Posterior cingulate gyrus (tissue), 11 donors: ENCODE data around the gene PLCD1.
"Not testable (repeated sequence)": the region's sequence is repeated elsewhere in the genome, so short reads cannot be mapped to it uniquely, and the experiment has no call there.

Experiments
- DNase-seq, 10 donors: peaks; one replicate each; pipeline versions ENCODE4 v3.0.0 to v3.0.0-alpha.2; 2020 to 2021; ENCODE audit warnings: mixed read lengths in 3 of 10
- intact Hi-C: fragments of 100-400 bp; cut with DNase I; formaldehyde crosslinking; loops from one replicate; pipeline ENCODE4 v1.15.1; 2023

The PLCD1 gene

DNA sequence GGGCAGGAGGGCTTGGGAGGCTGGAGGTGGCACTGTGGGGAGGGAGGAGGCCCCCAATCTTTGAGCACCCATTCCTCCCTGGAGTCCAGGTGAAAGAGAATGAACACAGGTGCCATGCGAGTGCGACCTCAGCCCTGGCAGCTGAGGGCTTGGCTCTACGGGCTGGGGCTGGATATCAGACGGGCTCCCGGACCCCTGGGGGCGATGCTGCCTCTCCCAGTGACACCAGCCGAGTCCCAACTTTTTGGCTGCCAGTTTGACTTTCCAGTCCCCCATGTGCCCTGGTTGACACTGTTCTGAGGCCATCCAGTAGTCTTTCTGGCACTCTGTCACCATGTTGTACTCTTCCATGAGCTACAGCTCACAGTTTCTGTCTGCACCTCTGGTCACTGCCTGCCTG is 37.6 kb downstream of the PLCD1 start:
- DNase-seq: peak in 2 of 10 donors; percentile 52 to 66
- intact Hi-C loops: no loop called here

DNA sequence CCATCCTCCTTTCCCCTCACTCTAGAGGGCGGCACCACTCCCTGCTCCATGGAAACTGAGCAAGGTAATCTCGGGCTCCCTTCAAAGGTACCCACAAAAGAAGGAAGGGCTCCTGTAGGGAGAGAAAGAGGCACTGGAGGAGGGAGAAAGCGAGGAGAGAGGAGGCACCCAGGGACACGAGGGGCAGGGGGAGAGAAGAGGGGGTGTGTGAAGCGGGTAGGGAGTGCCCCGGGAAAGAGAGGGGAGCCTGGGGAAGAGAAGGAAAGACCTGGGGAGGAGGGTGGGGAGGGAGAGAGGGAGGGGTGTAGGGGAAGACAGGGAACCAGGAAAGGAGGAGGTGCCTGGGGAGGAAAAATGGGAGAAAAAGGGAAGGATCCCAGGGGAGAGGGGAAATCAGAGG is 38.3 kb downstream of the PLCD1 start:
- DNase-seq: peak in 1 of 10 donors; percentile 26
- intact Hi-C loops: no loop called here

DNA sequence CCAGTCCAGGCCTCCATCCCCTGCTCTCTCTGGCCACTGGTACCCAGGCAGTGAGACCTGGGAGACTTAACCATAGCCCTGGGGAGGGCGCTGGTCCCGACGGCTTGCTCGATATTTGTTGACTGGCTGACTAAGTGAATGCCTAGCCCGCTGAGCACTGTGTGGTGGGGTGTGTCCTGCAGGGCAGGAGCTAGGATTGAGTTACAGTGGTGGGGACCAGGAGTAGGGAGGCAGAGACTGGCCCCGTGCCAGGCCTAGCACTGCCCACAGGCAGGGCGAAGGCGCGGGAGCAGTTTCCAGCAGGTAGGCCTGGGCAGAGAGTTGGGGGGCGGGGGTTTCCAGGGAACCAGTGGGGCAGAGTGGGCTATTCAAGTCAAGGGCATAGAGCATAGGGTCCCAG is 38.9 kb downstream of the PLCD1 start, which contains the start of gene VILL:
VILL (plus strand) TSS at position 260 of the 400 bp plus-strand sequence. CDS start 2,887 bp downstream, outside the sequence.
- DNase-seq: peak in 1 of 10 donors; percentile 72
- intact Hi-C loops: no loop called here

- intact Hi-C loops: no loop called here
- peak in 2 of 10 donors; percentile 36 to 55 for DNase-seq
These were observed 39.5 kb downstream of the PLCD1 start for GRCh38 chr3:37989821-37990480.

GRCh38 chr3:37988931-37989525 is 40.4 kb downstream of the PLCD1 start:
- intact Hi-C loops: no loop called here

GRCh38 chr3:37988376-37988775 is 41.1 kb downstream of the PLCD1 start:
- intact Hi-C loops: not testable (repeated sequence)
- peak in 1 of 10 donors; percentile 59 for DNase-seq

More at GRCh38 chr3:37988931-37989525, 40.4 kb downstream of the PLCD1 start:
- DNase-seq: peak in 2 of 10 donors; percentile 54 to 60

GRCh38 chr3:37987751-37988179 is 41.7 kb downstream of the PLCD1 start:
- peak in 1 of 10 donors; percentile 65 for DNase-seq
- intact Hi-C loops: no loop called here

GRCh38 chr3:37987315-37987697 is 42.1 kb downstream of the PLCD1 start:
- intact Hi-C loops: no loop called here
- DNase-seq: peak in 1 of 10 donors; percentile 62

DNA sequence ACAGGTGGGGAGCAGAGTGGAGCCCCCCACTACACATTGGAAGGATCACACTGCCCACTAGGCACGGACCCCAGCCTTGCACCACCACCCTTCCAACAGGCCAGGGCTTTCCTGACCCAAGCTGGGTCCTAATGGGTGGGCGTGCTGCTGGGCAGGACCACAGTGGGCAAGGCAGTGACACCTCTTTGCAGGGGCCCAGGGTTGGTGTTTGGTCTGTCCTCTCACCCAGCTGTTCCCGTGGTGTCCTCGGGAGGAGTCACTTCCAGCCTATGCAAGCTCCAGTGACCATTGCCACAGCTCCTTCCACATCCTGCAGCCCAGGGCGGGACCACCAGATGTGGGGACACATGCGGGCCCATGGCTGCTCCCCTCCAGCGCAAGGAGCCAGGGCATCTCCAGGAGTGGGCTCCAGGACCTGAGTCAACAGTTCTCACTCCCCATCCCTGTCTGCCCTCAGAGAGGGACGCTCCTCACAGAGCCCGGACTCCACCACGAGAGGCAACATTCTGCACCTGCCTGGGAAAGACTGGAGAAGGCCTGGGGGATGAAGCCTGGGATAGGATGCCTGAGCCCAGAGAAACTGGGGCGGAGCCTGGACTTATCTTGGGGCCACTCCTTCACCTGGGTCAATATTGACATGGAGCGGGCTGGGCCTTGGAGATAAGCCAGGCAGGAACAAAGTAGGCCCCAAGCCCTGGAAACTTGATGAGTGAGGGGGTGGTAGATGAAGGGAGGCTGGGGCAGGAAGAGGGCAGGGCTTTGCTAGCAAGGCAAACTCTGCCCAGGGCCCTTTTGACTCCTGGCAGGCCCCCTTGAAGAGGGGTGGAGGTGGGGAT is 42.7 kb downstream of the PLCD1 start:
- DNase-seq: peak in 1 of 10 donors; percentile 62
- intact Hi-C loops: no loop called here

- intact Hi-C loops: no loop called here
- peak in 5 of 10 donors; percentile 56 to 92 (median 80) for DNase-seq
These were observed 43.7 kb downstream of the PLCD1 start for GRCh38 chr3:37985637-37986320.

DNA sequence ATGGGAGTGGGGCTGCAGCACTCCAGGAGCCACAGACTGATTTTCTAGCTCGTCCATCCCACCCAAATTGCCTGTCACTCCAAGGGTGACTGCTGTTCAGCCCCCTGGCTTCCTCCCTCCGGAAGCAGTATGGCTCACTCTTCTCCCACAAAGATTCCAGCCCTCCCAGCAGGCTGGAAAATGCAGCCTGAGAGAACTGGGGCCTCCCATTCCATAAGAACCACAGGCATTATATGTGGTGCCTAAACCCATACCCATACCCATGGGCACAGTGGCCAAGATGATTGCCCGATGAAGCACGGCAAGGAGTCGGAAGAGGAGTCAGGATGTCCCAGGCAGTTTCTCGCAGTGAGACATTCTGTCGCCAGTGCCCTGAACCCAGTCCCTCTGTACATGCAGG is 44.8 kb downstream of the PLCD1 start:
- intact Hi-C loops: no loop called here
- no peak for DNase-seq

GRCh38 chr3:37984051-37984450 is 45.4 kb downstream of the PLCD1 start:
- peak in 1 of 10 donors; percentile 22 for DNase-seq
- intact Hi-C loops: no loop called here

GRCh38 chr3:37982331-37982730 is 47.1 kb downstream of the PLCD1 start:
- DNase-seq: no peak
- intact Hi-C loops: no loop called here

DNA sequence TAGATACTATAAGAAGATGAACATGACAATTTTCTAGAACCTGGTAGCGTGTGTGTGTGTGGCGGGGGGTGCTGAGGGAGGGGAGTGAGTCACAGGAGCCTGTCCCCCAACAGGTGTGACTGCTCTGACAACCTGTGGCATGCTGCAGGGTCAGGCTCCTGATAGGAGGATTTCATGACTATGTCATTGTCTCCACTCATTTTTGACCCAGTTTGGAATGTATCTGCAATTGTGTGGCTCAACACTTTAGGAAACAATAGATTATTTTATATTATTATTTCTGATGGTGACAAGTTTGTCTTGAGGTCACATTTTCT is 48.1 kb downstream of the PLCD1 start:
- intact Hi-C loops: no loop called here
- no peak for DNase-seq

GRCh38 chr3:37980462-37981347 is 48.7 kb downstream of the PLCD1 start:
- intact Hi-C loops: no loop called here
- peak in 1 of 10 donors; percentile 69 for DNase-seq

GRCh38 chr3:37979541-37980461 is 49.6 kb downstream of the PLCD1 start:
- intact Hi-C loops: no loop called here
- DNase-seq: no peak

DNA sequence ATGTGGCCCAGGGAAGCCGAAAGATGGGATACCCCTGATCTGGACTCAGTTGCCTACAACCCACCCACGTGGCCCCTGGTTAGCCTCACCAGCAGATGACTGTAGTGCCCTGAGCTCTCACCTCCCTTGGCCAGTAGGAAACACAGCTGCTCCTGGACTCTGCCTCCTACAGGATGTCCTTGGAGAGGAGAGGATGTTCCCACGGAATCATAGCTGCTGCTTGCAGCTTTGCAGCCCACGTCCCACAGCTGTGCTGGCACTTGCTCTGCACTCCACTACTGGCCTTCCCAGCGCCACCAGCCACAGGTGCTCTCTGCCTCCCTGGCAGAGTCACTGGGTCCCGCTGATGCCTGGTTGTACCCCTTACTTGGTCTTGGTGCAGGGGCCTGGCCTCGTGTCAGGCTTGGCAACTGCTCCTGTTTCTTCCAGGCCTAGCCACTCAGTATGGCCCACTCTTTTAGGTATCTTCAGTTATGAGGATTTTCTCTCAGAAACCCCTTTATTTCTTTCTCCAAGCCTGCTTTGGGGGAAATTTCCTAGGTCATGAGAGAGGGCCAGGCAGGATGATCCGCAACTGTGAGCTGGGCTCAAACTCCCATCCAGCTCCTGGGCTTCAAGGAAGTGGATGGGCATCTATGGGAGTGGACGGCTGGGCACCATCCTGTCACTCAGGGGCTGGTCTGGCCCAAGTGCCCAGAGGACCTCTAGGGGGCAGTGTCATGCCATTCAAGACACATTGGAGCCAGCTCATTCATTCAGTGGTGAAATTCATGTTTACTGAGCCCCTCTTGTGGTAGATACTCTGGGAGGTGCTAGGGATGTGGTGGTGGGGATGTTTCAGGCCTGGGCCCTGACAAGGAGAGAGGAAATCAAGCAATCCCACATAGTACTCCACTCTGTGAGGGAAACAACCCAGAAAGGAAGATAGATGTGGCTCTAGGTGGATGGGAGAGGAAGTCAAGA is 55.0 kb downstream of the PLCD1 start:
- intact Hi-C loops: loop anchor here (1.0 to 2.0 kb wide), 2 partner anchors 29 to 120 kb away; no protein-coding TSS in a partner anchor
- peak in 7 of 10 donors; percentile 63 to 94 (median 70) for DNase-seq
